Measurements from ENCODE around the gene SLC6A14.

The SLC6A14 gene, protein sequence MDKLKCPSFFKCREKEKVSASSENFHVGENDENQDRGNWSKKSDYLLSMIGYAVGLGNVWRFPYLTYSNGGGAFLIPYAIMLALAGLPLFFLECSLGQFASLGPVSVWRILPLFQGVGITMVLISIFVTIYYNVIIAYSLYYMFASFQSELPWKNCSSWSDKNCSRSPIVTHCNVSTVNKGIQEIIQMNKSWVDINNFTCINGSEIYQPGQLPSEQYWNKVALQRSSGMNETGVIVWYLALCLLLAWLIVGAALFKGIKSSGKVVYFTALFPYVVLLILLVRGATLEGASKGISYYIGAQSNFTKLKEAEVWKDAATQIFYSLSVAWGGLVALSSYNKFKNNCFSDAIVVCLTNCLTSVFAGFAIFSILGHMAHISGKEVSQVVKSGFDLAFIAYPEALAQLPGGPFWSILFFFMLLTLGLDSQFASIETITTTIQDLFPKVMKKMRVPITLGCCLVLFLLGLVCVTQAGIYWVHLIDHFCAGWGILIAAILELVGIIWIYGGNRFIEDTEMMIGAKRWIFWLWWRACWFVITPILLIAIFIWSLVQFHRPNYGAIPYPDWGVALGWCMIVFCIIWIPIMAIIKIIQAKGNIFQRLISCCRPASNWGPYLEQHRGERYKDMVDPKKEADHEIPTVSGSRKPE

DNA sequence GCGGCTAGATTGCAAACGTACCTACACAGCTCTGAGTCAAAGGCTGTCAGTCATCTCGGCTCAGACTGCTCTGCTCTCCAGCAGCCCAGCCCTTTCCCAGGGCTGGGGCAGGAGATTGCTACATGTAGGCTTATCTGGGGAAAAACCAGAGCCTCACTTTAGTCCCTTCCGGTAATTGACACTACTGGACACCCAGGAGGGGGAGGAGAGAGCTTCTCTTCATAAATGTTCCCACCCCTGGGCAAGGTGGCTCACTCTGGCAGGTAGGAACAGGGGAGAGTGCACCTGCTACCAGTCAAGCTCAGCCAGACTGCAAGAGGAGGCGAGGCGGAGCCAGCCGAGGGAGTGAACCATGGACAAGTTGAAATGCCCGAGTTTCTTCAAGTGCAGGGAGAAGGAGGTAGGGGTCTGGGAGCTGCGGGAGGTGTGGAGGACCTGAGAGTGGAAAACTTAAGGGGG, at the start of gene SLC6A14:
Gene SLC6A14, plus strand, starts transcription at position 249 of the 459 bp plus-strand sequence. Its CDS starts 104 bp downstream, at position 353.
- DNase-seq (ENCODE audit: low spot score), result no peak

DNA sequence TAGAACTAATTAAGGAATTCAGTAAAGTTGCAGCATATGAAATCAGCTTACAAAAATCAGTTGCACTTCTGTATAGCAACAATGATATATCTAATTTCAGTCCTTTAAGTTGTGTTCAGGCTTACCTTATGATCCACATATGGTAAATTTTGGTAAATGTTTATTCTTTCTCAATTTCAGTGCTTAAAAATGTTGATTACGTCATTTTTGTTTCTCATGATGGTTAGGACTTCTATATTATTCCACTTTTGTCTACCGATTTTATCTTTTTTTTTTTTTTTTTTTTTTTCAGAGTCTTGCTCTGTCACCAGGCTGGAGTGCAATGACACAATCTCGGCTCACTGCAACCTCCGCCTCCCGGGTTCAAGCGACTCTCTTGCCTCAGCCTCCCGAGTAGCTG, 40.7 kb upstream of the SLC6A14 start:
- no peak for DNase-seq (ENCODE audit: low spot score)

GRCh38 chrX:116399681-116400080, 36.7 kb upstream of the SLC6A14 start:
- DNase-seq (ENCODE audit: low spot score), result no peak

GRCh38 chrX:116409219-116409618, 27.2 kb upstream of the SLC6A14 start:
- no peak for DNase-seq (ENCODE audit: low spot score)

DNA sequence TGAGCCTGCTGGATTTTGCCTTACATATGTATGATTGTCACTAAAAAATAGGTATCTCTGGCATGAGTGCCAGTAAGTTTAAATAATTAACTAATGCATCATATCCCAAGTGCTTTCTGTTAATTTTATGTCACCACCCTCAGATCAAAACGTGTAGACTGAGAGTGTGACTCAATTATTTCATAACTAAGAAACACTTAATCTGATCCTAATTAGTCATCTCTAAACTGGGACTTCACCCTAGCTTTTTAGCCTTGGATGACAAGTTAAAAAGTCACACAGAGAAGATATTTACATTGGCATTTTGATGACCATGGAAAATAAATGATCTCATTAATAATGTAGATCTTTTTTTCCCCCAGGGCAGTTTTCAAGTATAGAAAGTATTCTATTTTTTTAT, 23.1 kb upstream of the SLC6A14 start:
- DNase-seq (ENCODE audit: low spot score), result no peak

- no peak for DNase-seq (ENCODE audit: low spot score)
Observed at GRCh38 chrX:116417214-116417613, 19.2 kb upstream of the SLC6A14 start.

GRCh38 chrX:116417968-116418367, 18.4 kb upstream of the SLC6A14 start:
- DNase-seq (ENCODE audit: low spot score), result no peak

DNA sequence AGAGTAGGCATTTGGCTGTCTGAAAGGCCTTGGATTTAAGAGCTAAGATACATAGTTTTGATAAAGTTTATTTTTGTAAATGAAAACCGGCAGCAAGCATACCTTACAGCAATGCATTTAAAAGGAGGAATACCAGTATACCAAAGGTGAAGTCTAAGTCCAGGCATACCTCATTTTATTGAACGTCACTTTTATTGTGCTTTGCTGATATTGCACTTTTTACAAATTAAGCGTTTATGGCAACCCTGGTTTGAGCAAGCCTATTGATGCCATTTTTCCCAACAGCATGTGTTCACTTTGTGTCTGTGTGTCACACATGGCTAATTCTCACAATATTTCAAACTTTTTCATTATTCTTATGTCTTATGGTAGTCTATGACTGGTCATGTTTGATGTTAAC, 8.4 kb upstream of the SLC6A14 start:
- no peak for DNase-seq (ENCODE audit: low spot score)

- no peak for DNase-seq (ENCODE audit: low spot score)
Observed at GRCh38 chrX:116435597-116435996, 809 bp upstream of the SLC6A14 start.

DNA sequence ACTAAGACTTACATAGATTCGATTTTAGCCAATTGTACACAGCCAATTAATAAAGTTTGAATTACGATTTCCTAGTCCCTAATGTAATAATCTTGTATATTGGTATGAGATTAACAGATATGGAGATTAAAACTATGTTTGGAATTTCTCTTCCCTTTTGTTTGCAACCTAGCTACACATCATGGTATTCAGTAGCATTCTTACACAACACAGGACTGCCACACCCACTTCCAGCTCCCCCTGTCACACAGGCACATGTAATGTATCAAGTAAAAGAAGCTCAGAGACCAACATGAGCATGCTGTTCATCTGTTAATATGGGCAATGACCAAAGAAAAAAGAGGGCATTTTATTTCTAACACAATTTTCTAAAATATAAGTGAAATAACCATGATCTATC, 12.8 kb downstream of the SLC6A14 start:
- DNase-seq (ENCODE audit: low spot score), result no peak

- DNase-seq (ENCODE audit: low spot score), result no peak
Observed at GRCh38 chrX:116462822-116463221, 26.4 kb downstream of the SLC6A14 start, which contains the start of gene CT83. CT83 (minus strand) TSS chrX:116462976; CDS start chrX:116462856, 120 bp downstream.

GRCh38 chrX:116480059-116480458, 43.7 kb downstream of the SLC6A14 start:
- no peak for DNase-seq (ENCODE audit: low spot score)

DNA sequence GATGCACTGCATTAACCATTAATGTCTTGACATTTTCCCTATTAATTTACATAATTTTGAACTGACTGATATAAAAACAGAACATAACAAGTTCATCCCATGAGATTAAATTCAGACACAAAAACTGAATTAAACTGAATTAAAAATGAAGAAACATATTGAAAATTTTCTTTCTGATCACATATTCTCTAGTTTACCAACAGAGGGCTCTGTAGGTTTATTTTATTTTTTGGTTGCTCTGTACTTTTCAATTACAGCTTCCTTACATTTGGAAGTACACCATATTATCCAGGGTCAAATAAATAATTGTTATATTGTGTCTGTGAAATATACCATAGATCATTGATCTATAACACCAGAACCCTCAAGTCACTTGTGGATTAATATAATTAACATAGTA, 53.7 kb downstream of the SLC6A14 start:
- no peak for DNase-seq (ENCODE audit: low spot score)

DNA sequence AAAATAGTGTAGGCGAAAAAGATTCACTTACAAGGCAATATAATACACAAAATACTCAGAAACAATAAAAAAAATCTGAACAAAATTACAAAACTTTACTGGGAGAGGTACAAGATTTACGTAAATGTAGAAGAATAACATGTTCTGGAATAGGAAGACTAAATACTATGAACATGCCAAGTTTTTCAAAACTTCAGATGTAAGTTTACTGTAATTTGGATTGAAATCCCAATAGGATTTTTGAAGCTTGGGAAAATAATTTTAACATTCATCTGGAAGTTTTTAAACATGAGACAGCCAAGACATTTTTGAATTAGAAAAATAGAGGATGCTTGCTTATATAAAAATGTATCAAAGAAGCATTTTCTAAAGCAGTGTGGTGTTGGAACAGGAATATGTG, 56.9 kb downstream of the SLC6A14 start:
- DNase-seq (ENCODE audit: low spot score), result no peak

- DNase-seq (ENCODE audit: low spot score), result no peak
Observed at GRCh38 chrX:116499780-116500179, 63.4 kb downstream of the SLC6A14 start.
